ENCODE measurements around the gene LCOR.
"Not testable (repeated sequence)": the region's sequence is repeated elsewhere in the genome, so short reads cannot be mapped to it uniquely, and the experiment has no call there.

LCOR gene

GRCh38 chr10:96831867-96832720 lies at the start of gene LCOR:
LCOR (plus strand) TSS chr10:96832298; CDS start chr10:96949058, 116,760 bp downstream.
- DNase-seq (ENCODE audit: low read depth in 4 of 4, low spot score in 1 of 4): peak; percentile 63 to 74 (median 66)

- no peak for DNase-seq (ENCODE audit: low read depth in 4 of 4, low spot score in 1 of 4)
Observed at GRCh38 chr10:96784253-96784652, 47.8 kb upstream of the LCOR start.

GRCh38 chr10:96789571-96790108 lies 42.5 kb upstream of the LCOR start:
- no peak for DNase-seq (ENCODE audit: low read depth in 4 of 4, low spot score in 1 of 4)

GRCh38 chr10:96791902-96792301 lies 40.2 kb upstream of the LCOR start:
- DNase-seq (ENCODE audit: low read depth in 4 of 4, low spot score in 1 of 4): no peak

GRCh38 chr10:96794836-96795733 lies 37.0 kb upstream of the LCOR start:
- no peak for DNase-seq (ENCODE audit: low read depth in 4 of 4, low spot score in 1 of 4)

- DNase-seq (ENCODE audit: low read depth in 4 of 4, low spot score in 1 of 4): no peak
Observed at GRCh38 chr10:96797485-96797884, 34.6 kb upstream of the LCOR start.

GRCh38 chr10:96803288-96803664 lies 28.8 kb upstream of the LCOR start:
- DNase-seq (ENCODE audit: low read depth in 4 of 4, low spot score in 1 of 4): no peak

GRCh38 chr10:96814264-96814663 lies 17.8 kb upstream of the LCOR start:
- DNase-seq (ENCODE audit: low read depth in 4 of 4, low spot score in 1 of 4): no peak

GRCh38 chr10:96818971-96819370 lies 13.1 kb upstream of the LCOR start:
- DNase-seq (ENCODE audit: low read depth in 4 of 4, low spot score in 1 of 4): not testable (repeated sequence)

- no peak for DNase-seq (ENCODE audit: low read depth in 4 of 4, low spot score in 1 of 4)
Observed at GRCh38 chr10:96820765-96821164, 11.3 kb upstream of the LCOR start.

GRCh38 chr10:96826438-96826837 lies 5.7 kb upstream of the LCOR start:
- DNase-seq (ENCODE audit: low read depth in 4 of 4, low spot score in 1 of 4): no peak

- no peak for DNase-seq (ENCODE audit: low read depth in 4 of 4, low spot score in 1 of 4)
Observed at GRCh38 chr10:96828609-96829008, 3.5 kb upstream of the LCOR start.

- DNase-seq (ENCODE audit: low read depth in 4 of 4, low spot score in 1 of 4): no peak
Observed at GRCh38 chr10:96829029-96829773, 2.9 kb upstream of the LCOR start.

GRCh38 chr10:96830511-96831199 lies 1.4 kb upstream of the LCOR start:
- peak; percentile 53 to 70 (median 66) for DNase-seq (ENCODE audit: low read depth in 4 of 4, low spot score in 1 of 4)

GRCh38 chr10:96831200-96831866 lies 765 bp upstream of the LCOR start:
- no peak for DNase-seq (ENCODE audit: low read depth in 4 of 4, low spot score in 1 of 4)

- peak; percentile 59 to 79 (median 74) for DNase-seq (ENCODE audit: low read depth in 4 of 4, low spot score in 1 of 4)
Observed at GRCh38 chr10:96832721-96833219, 672 bp downstream of the LCOR start.

GRCh38 chr10:96833220-96834001 lies 1.3 kb downstream of the LCOR start:
- no peak for DNase-seq (ENCODE audit: low read depth in 4 of 4, low spot score in 1 of 4)

GRCh38 chr10:96834120-96834519 lies 2.0 kb downstream of the LCOR start:
- no peak for DNase-seq (ENCODE audit: low read depth in 4 of 4, low spot score in 1 of 4)

GRCh38 chr10:96835899-96836298 lies 3.8 kb downstream of the LCOR start:
- DNase-seq (ENCODE audit: low read depth in 4 of 4, low spot score in 1 of 4): no peak
